ENCODE results near the gene PFDN1.
A peak's percentile ranks its signal among the peaks of the same experiment; 100 is the strongest.

Gene PFDN1

DNA sequence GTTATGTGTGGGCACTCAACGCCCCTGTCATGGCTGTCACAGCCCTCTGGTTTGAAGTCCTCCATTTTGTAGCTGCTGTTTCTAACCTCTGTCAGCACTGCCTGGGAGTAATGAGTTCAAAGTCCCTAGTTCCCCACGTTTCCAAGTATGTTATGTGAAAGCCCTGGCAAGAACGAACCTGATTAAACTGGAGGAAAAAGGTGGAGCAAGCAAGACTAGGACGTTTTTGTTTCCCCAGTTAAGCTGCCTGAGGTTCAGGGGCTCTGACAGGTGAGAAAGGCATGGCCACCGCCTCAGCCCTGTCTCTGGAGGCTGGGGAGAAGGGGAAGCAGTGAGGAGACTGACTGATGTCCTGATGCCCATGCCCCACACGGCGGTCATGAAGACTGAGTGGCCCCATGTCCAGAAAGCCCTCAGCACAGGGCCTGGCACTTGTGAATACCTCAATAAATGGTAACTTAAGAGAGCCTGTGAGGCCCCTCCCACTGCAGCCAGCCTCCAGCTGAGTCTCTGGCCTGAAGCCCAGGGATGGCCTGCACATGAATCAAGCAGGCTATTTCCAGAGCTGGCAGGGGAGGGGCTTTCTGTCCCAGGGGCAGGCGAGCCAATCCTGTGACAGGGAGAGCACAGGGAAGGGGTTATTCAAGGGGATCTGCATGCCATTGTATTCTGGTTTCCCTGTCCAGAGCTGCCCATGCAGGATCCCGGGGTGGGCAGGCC is 61.8 kb downstream of the PFDN1 start:
- TF ChIP-seq TAF1 (IDR thresholded peaks at IDR 0.05; ENCODE audit: low read depth): no peak
- no peak for TF ChIP-seq TEAD4 (IDR thresholded peaks at IDR 0.05)
- TF ChIP-seq NFIC (IDR thresholded peaks at IDR 0.05): peak; percentile 91
- no peak for TF ChIP-seq RAD21 (IDR thresholded peaks at IDR 0.05; ENCODE audit: low read depth)
- TF ChIP-seq TCF12 (IDR thresholded peaks at IDR 0.05; ENCODE audit: low read depth): 0 out of 2 replicates have a peak, but pooled peaks have one; percentile 22
- no peak for TF ChIP-seq CEBPB (IDR thresholded peaks at IDR 0.05)

DNA sequence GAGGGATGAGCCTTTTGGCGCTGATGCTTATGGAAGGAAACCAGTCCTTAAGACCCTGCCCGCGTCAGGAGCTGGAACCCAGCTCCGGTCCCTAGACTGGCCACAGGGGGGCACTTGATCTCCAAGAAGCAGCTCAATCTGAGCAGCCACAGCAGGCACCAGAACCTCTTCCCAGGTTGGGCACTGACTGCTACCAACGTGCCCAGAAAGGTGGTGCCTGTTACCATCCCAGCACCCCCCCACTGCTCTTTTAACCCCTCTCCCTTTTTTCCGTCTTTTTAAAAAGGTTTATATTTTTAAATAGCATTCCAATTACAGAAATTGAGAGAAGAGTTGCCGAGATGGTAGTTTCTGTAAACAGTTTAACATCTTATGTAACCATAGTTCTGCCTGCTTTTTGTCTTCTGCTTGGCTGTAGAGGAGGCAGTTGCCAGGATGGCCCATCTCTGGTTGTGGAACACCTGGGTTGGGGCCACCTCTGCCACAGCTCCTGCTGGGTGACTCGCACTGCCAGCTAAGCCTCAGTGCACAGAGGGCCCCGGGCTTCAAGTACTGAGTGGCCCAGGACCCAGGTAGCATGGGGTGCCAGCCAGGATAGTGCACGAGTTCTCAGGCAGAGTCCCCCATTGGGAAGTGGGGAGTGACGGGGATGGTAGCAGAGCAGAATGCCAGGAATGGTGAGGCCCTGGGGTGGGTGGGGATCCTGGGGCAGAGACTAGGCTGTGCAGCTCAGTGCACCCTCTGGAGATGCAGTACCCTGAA is 62.8 kb downstream of the PFDN1 start:
- TF ChIP-seq NFIC (IDR thresholded peaks at IDR 0.05): no peak
- TF ChIP-seq RAD21 (IDR thresholded peaks at IDR 0.05; ENCODE audit: low read depth): peak; percentile 67

DNA sequence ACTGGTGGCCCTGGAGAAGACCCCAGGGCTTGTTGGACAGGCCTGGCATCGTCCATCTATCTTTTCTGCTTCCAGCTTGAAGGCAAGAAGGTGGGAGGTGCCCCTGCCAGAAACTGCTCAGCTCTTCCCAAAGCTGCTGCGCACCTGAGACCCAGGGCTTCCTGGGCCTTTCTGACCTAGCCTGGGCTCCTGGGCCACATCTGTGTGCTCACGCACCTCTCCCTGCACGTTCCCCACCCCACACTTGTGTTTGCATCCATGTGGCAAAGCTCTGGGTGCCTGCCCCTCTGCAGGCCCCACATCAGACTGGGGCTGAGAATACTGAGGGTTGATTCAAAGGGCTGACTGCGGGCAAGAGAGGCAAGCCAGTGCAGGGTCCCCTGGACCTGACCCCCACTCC is 63.4 kb downstream of the PFDN1 start:
- TF ChIP-seq TCF12 (IDR thresholded peaks at IDR 0.05; ENCODE audit: low read depth): no peak

DNA sequence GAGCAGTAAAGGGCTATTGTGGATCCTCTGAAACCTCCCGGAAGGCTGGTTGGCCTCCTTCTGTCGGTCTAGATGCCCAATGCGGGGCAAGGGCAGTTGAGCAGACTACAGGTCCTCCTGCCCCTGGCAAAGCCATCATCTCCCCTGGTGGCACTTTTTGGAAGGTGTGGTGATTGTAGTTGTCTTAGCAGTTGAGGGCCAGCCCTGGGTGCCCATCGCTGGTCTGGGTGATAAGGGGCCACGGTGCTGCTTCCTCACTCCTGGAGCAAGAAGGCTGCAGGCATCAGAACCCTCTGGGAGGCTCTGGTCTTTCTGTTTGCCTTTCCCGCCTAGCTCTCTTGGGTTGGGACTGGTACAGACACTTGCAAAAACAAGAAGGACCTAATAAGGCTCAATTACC is 64.1 kb downstream of the PFDN1 start:
- no peak for TF ChIP-seq FOXM1 (IDR thresholded peaks at IDR 0.05; ENCODE audit: borderline replicate concordance, low read depth)
- TF ChIP-seq RAD21 (IDR thresholded peaks at IDR 0.05; ENCODE audit: low read depth): no peak
- no peak for TF ChIP-seq TAF1 (IDR thresholded peaks at IDR 0.05; ENCODE audit: low read depth)
- TF ChIP-seq ZBTB7A (IDR thresholded peaks at IDR 0.05; ENCODE audit: low read depth): no peak
- no peak for TF ChIP-seq TCF12 (IDR thresholded peaks at IDR 0.05; ENCODE audit: low read depth)
- no peak for TF ChIP-seq EGR1 (IDR thresholded peaks at IDR 0.05)
- TF ChIP-seq, protein P1, sequence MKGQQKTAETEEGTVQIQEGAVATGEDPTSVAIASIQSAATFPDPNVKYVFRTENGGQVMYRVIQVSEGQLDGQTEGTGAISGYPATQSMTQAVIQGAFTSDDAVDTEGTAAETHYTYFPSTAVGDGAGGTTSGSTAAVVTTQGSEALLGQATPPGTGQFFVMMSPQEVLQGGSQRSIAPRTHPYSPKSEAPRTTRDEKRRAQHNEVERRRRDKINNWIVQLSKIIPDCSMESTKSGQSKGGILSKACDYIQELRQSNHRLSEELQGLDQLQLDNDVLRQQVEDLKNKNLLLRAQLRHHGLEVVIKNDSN (IDR thresholded peaks at IDR 0.05): no peak
- no peak for TF ChIP-seq YY1 (IDR thresholded peaks at IDR 0.05; ENCODE audit: low read depth)
- no peak for TF ChIP-seq CEBPB (IDR thresholded peaks at IDR 0.05)
- no peak for TF ChIP-seq EP300 (IDR thresholded peaks at IDR 0.05; ENCODE audit: borderline replicate concordance)

DNA sequence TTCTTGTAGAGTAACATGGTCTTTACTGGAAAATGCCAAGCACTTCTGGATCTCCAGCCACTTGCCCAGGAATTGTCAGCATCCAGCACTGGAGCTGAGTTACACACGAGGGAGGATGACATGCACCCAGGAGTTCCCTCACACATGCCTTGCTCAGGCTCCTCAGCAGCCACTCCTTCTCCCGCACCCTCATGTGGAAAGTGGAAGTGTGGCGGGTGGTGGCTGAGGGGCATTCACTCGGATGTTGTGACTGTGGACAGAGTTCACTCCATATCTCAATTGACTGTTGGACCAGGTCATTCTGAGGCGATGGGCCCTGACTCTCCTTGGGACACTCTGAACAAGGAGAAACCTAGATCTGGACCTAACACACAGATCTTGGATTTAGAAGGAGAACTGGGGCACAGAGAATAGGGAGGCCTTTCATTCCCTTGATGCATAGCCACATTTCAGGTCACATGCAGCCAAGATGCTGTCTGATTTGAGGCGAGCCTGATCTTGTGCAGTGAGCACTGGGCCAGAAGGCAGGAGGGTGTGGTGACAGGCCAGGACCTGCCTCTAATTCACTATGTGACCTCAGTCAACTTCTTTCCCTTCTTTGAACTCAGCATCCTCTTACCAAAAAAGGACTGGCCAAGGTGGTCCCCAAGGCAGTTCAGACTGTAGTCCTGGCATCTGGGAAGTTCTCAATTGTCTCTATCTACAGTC is 65.9 kb downstream of the PFDN1 start:
- TF ChIP-seq, protein P1 (IDR thresholded peaks at IDR 0.05): no peak
- TF ChIP-seq TEAD4 (IDR thresholded peaks at IDR 0.05) (no peak), TAF1 (IDR thresholded peaks at IDR 0.05; ENCODE audit: low read depth) (no peak), RAD21 (IDR thresholded peaks at IDR 0.05; ENCODE audit: low read depth) (no peak), EP300 (IDR thresholded peaks at IDR 0.05; ENCODE audit: borderline replicate concordance) (no peak), ZBTB7A (IDR thresholded peaks at IDR 0.05; ENCODE audit: low read depth) (no peak), NFIC (IDR thresholded peaks at IDR 0.05) (no peak), CREB1 (IDR thresholded peaks at IDR 0.05; ENCODE audit: low read depth) (no peak), TCF12 (IDR thresholded peaks at IDR 0.05; ENCODE audit: low read depth) (no peak), FOXM1 (IDR thresholded peaks at IDR 0.05; ENCODE audit: borderline replicate concordance, low read depth) (no peak)
- TF ChIP-seq, protein P2, sequence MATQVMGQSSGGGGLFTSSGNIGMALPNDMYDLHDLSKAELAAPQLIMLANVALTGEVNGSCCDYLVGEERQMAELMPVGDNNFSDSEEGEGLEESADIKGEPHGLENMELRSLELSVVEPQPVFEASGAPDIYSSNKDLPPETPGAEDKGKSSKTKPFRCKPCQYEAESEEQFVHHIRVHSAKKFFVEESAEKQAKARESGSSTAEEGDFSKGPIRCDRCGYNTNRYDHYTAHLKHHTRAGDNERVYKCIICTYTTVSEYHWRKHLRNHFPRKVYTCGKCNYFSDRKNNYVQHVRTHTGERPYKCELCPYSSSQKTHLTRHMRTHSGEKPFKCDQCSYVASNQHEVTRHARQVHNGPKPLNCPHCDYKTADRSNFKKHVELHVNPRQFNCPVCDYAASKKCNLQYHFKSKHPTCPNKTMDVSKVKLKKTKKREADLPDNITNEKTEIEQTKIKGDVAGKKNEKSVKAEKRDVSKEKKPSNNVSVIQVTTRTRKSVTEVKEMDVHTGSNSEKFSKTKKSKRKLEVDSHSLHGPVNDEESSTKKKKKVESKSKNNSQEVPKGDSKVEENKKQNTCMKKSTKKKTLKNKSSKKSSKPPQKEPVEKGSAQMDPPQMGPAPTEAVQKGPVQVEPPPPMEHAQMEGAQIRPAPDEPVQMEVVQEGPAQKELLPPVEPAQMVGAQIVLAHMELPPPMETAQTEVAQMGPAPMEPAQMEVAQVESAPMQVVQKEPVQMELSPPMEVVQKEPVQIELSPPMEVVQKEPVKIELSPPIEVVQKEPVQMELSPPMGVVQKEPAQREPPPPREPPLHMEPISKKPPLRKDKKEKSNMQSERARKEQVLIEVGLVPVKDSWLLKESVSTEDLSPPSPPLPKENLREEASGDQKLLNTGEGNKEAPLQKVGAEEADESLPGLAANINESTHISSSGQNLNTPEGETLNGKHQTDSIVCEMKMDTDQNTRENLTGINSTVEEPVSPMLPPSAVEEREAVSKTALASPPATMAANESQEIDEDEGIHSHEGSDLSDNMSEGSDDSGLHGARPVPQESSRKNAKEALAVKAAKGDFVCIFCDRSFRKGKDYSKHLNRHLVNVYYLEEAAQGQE (IDR thresholded peaks at IDR 0.05; ENCODE audit: low read depth): no peak
- TF ChIP-seq, protein P3, sequence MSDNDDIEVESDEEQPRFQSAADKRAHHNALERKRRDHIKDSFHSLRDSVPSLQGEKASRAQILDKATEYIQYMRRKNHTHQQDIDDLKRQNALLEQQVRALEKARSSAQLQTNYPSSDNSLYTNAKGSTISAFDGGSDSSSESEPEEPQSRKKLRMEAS (IDR thresholded peaks at IDR 0.05): no peak

DNA sequence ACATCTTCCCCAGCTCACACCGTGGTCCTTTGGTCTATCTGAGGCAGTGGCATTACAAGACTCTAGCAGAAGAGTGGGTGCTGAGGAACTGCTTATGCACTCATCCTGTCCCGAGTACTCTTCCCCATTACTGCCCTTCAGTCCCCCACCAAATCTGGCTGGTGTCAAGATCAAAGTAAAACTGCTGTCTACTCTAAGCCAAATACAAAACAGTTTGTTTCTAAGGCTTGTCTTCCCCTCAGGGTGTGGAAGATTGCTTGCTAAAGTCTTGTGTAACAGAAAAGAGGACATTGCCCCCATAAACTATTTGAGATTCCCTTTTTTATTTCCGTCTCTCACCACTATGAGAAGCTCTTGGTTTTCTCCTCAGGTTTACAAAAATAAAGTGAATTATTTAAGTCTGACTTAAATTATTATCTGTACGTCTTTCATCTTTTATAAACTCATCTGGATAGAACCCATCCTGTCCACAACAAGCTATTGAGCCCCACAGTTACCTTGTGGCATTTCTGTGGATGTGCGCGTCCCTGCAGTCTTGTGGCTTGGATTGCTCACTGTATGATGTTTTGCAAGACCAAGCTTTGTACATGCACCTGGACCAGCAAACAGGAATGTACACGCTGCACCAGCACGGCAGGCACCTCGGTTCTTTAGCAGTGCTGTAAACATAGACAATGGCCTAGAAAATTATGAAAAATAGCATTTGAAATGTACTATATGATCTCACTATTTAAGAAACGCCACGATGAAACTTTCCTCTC is 66.9 kb downstream of the PFDN1 start:
- TF ChIP-seq YY1 (IDR thresholded peaks at IDR 0.05; ENCODE audit: low read depth): no peak
- TF ChIP-seq, protein P3 (IDR thresholded peaks at IDR 0.05): no peak
- TF ChIP-seq, protein P1 (IDR thresholded peaks at IDR 0.05): no peak
- TF ChIP-seq, protein P2 (IDR thresholded peaks at IDR 0.05; ENCODE audit: low read depth): no peak
- no peak for TF ChIP-seq TEAD4 (IDR thresholded peaks at IDR 0.05)
- no peak for TF ChIP-seq CEBPB (IDR thresholded peaks at IDR 0.05)
- no peak for TF ChIP-seq NFIC (IDR thresholded peaks at IDR 0.05)
- no peak for TF ChIP-seq EP300 (IDR thresholded peaks at IDR 0.05; ENCODE audit: borderline replicate concordance)
- TF ChIP-seq TCF12 (IDR thresholded peaks at IDR 0.05; ENCODE audit: low read depth): no peak
- no peak for TF ChIP-seq CREB1 (IDR thresholded peaks at IDR 0.05; ENCODE audit: low read depth)
- no peak for TF ChIP-seq FOXM1 (IDR thresholded peaks at IDR 0.05; ENCODE audit: borderline replicate concordance, low read depth)
- no peak for TF ChIP-seq EGR1 (IDR thresholded peaks at IDR 0.05)
- no peak for TF ChIP-seq TAF1 (IDR thresholded peaks at IDR 0.05; ENCODE audit: low read depth)
- no peak for TF ChIP-seq RAD21 (IDR thresholded peaks at IDR 0.05; ENCODE audit: low read depth)
- no peak for TF ChIP-seq ZBTB7A (IDR thresholded peaks at IDR 0.05; ENCODE audit: low read depth)

All from Ishikawa (cell line).